GM21381 (cell line): ENCODE data around the gene GPR171.

Source experiments
- ATAC-seq: cut with Tn5 transposase; IDR thresholded peaks from one replicate; pipeline ENCODE4 v1.9.1; 2021; ENCODE audit warnings: mild to moderate bottlenecking, moderate library complexity; ENCODE audit not compliant: unreplicated experiment

Gene GPR171

DNA sequence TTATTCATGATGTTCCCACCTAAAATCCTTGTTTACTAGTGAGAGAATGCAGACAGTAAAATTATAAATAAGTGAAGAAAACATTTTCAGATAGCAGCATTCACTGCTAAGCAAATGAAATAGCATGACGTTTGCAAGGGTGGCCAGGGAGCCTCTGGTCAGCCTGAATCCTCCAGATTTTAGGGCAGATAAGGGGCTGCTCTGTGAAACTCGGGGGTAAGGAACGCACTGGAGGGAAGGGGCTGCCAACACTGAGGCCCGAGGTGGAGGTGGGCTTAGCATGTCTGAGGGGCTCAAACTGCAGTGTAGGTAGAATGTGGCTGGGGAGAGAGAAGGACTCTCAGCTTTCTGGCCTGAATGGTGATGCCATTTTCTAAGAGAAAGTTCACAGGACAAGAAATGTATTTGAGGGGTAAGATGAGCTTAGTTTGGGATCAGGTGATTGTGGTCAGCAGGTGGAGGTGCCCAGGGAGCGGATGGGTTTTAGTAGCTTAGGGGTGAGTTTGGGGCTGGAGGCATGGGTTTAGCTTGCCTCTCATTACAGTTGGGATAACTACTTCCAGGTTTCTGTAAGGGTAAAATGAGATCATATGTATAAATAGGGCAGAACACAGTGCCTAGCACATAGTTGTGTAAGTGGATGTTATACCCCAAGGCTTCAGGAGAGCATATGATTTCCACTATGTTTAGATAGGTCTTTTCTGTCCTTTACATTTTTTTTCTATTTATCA is 20.5 kb downstream of the GPR171 start:
- ATAC-seq, result no peak

DNA sequence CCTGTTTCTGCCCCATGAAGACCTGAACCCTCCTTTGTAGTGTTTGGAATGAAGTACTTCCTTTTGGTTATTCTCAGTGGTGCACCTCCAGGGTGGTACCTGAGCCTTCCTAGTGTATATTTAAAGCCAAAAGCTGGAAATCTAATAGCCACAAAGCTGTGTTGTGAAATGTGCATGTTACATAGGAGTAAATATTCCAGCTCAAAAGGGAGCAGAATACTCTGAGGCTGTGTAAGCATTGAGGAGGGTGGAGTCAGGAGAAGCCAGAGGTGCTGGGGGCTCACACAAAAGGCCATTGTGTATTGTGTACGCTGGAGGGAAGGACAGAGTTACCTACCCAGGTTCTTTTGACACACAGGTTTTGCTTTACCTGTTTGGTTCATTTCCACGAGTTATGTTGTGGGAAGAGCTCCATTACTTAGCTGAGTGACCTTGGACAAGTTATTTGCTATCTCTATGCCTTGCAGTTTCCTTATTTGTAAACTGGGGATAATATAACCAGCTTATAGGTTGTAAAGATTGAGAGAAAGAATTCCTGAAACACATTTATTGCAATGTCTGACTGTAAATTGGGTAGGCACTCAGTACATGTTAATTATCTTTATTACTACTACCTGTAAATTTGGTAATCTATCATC is 24.7 kb downstream of the GPR171 start:
- ATAC-seq, result no peak

DNA sequence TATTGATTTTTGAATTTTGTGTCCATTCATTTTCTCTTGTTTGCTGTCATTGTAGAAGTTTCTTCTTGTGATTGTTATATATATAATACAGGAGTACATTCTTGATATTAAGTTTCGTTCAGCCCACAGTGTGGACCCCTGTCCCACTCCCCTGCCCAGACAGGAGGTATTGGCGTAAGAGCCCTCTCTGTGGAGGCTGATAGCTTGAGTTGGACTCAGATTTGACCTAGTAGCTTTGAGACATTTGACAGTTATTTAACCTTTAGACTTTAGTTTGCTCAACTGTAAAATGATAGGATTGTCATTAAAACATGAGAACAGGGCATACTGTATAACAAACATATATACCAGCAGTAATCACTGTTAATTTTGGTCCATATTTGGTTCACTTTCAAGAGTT is 27.1 kb downstream of the GPR171 start:
- ATAC-seq, result no peak

DNA sequence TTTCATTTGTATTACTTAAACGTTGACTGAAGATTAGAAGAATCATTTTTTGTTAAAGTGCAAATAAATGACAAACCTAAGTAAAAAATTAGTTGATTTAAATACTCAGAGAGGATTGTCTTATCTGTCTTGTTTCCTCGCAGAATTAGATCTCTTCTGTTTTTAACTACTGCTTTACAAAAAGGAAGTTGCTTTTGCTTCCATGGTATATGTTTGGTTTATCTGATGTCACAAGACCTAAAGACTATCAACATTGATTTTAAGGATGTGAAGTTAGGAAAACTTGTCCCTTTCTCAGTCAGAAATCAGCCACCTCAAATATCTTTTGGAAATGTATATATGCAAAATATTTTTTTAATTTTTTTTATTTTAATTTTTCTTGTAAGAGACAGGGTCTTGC is 28.7 kb downstream of the GPR171 start:
- ATAC-seq, result no peak

DNA sequence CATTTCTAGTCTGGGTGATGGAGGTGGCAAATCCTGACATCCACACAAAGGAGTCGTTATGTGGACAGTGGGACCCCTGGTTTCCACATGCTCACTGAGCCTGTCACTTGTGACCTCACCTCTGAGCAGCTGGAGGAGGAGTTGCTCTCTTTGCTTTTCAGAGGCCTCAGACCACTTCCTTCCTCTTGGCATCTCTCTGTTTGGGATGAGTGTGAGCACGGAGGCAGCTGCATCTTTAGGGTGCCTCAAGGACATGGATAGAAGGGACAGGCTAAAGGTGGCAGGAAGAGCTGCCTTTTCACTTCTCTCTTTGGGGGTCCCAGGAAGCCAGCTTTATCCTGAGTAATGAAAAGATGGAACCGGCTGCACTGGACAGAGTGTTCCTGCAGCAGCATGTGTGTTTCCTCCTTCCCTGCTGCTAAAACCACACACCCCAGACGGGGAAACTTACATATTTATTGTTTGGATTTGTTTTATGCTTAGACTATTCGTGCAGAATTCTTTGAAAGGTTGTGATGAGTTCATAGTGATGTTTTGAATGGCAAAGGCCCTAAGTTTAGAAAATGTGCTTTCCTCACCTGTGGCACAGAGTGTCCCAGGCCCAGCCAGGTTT is 31.8 kb downstream of the GPR171 start:
- ATAC-seq, result peak; percentile 64

DNA sequence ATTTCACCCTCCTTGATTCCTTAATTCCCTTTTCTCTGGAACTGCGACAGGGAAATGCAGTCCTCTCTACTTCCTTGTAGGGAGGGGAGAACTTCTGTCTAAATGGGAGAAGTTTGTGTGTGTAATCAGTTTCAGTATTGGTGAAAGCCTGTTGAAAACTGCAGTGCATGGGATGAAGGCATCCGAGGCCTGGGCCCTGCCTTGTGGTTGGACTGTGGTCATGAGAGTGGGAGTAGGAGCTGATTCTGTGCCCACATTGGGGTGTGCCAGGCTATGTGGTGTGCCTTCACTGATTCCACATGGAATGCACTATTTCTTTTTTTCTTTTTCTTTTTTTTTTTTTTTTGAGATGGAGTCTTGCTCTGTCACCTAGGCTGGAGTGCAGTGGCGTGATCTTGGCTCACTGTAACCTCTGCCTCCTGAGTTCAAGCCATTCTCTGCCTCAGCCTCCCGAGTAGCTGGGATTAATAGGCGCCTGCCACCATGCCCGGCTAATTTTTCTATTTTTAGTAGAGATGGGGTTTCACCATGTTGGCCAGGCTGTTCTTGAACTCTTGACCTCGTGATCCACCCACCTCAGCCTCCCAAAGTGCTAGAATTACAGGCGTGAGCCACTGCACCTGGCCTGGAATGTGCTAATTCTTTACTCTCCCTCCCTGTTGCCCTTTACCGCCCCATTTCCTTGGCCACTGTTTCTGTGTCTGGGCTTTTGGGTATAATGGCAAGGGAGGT is 32.9 kb downstream of the GPR171 start:
- peak; percentile 39 for ATAC-seq

DNA sequence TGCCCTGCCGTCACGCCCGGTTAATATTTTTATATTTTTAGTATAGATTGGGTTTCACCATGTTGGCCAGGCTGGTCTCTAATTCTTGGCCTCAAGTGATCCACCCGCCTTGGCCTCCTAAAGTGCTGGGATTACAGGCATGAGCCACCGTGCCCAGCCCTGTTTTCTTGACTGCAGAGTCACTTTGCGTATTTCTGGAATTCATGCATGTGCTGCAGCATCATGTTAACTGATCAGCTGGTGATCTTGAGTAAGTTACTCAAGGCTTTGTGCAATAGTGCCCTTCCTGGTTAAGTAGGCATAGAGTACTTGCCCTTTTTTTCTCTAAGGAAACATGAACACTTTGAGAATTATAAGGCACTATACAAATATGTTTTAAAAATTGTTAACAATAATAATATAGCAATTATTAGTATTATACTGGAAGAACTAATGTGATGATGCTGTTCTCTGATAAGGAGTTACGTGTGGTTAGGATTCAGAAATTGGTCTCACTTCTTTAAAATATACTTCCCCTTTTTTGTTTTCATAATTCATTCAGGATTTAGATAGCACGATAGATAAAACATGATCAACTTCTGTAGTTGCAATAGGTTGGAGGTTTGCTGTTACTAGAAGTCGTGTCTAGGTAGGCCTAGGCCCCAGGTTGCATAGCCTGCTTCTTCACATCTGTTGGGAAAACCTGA is 33.6 kb downstream of the GPR171 start:
- peak; percentile 33 for ATAC-seq

DNA sequence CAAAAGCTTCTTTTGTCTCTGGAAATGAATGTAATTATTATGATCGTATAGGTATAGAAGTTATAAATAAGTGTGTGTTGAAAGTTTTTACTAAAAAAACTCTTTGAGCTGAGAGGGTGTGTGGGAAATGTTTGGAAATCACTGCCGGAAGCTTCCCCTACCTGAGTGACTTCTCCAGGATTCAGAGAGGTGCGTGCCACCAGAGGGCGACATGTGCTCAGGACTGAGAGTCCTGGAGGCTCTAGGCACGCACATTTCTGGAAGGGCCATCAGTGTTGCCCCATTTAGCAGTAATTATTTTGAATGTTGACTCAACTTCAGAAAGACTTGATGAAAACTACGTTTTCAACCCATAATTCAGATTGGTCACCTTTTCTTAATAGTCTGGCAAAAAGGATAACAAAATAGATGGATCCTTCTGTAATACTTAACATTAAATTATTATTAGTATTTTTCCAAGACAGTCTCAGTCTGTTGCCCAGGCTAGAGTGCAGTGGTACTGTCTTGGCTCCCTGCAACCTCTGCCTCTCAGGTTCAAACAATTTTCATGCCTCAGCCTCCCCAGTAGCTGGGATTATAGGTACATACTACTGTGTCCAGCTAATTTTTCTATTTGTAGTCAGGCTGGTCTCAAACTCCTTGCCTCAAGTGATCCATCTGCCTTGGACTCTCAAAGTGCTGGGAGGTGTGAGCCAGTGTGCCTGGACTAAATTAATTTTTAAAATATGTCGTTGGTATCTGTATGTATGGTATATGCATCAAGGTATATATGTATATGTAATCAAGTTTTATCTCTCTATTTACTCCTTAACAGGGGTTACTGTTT is 34.5 kb downstream of the GPR171 start:
- ATAC-seq, result peak; percentile 46

DNA sequence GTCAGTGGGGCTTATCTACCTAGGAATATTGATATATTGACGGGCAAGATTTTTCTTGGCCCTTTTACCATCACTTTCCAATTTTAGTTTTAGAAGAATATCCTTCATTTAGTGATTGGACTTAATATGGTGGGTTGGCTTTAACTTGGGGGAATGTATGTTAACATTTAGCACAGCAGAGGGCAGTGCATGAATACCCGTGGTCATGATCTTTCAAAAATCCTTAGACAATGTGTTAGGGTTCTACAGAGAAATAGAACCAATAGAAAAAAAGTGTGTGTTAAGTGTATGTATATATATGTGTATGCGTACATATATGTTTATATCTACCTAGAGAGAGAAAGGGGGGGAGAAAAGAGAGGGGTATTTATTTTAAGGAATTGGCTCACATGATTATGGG is 36.9 kb downstream of the GPR171 start:
- no peak for ATAC-seq

DNA sequence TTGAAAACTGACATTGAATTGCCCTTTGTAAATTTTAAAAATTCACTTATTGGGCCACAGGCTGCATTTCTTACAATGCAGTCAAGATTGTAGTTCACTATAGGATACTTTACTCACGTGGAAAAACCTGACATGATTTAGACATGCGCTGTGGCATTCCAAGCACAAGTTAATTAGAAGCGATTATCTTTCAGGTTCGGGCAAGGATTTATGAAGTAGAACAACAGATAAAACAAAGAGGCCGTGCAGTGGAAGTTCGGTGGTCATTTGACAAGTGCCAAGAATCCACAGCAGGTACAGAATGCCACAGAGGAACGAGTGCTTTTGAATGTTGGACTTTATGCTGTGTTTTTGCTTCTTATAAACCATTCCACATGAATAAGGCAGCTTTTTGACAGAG is 37.8 kb downstream of the GPR171 start:
- no peak for ATAC-seq

DNA sequence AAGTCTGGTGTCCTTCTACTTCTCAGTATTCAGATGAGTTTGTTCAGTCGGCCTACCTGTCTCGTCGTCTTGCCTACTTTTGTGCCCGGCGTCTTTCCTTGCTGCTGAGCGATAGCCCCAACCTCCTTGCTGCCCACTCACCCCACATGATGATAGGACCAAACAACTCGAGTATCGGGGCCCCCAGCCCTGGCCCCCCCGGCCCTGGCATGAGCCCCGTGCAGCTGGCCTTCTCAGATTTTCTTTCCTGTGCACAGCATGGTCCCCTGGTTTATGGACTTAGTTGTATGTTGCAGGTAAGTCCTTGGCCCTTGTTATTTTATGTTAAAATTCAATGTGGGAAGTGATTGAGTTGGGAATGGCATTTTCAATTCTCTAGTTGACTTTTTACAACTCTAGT is 43.2 kb downstream of the GPR171 start:
- ATAC-seq, result no peak

DNA sequence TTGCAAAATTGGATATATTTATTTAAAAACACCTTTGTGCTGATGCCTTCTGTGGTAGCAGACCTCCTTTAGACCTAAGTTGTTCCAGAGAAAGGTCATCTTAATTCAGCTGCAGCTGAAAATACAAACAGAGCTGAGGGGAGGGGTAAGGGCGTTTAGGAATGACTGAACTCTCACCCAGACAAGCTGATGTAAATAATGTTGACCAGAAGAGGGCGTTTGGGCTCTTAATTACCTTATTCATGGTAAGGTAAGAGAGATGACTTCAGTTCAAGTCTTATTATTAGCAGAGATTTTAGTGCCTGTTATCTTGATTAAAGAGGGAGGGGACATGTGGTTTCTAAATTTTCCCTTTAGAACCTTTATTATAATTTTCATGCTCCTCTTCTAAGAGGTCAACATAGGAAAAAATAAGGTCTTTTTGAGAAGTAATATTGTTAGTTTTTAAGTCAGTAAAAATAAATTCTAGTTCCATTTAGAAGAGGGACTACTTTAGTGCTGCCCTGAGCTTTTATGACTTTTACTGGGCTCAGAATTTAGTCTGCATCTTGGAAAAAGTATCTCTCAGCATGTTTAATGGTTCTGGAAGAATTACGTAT is 46.3 kb downstream of the GPR171 start:
- ATAC-seq, result peak; percentile 90

DNA sequence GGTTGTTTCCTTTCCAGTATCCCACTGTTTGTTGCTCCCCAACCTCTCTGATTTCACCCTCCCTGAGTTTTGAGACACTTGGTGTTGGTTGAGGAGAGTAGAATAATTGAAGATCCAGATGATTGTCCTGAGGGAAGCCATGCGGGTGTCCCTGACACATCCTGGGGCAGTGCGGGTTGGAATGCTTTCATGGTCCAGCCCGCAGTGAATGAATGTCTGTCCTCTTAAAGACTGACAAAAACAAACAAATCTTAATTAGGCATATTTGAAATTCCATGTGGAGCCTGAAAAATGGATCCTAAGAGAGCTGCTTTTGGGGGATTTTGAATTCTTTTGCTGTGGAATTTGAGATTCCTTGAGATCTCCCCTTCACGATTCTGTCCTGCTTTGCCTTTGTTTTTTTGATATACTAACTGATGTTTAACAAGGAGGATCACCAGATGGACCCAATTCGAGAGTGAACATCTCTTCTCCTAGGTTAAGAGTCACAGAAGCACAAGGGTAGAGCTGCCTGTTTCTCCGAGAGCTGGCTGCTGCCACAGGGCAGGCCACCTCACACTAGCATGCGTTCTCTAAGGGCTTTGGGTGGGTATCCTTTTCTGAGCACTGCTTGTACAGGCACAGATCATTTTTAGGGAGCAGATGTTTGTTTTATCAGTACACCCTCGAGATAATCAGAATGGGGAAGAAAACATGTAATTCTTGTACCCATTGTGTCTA is 47.4 kb downstream of the GPR171 start:
- no peak for ATAC-seq

DNA sequence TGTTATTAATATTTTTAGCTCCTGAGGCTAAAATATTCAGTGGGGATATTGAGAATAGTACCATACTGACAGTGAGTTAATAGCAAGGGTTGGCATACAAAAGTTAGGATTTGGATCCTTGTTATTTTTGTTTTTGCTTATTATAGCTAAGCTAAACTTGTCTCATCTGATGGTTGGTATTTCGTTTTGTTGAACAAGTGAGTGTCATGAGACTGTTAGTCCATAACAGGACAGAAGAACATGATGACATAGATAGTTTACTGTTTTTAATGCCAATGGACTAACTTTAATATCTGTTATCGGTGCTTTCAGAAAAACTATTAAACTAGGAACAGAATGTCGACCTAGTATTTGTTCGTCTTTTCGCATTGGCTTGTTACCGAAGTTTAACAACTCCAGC is 48.5 kb downstream of the GPR171 start:
- ATAC-seq, result no peak

DNA sequence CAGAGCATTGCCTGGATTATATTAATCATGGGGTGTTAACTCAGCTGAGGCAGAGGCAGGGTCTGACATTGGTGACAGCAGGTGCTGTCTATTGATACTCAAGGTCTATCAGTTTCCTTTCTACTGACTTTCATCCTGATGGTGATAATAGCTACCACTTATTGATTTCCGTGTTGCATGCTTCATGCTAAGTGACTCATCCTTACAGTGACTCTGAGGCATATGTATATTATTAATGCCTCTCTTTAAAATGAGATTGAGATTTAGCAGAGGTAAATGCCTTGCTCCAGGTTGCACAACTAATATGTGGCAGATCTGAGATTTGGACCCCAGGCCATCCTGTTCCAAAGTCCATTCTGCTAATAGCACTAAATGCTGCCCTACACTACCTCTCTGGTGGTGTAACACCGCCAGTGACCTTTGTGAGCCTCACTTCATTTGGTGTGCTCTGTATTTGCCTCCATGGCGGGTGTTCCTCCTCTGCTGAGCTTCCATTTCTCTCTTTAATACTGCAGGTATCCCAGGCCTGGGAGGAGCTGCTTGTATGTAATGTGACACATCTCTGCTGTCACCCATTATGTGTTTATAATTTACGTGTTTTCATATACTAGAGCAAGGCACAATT is 50.4 kb downstream of the GPR171 start:
- ATAC-seq, result no peak
